OCI-LY7 (cell line): ENCODE data around the gene PCDHGA6.

ENCODE experiments used
- EZH2phosphoT487 ChIP-seq: fragments of 200-600 bp; sonication (generic); IDR thresholded peaks from 2 replicates; pipeline ENCODE4 v1.6.1; 2018; ENCODE audit warnings: low read depth, borderline replicate concordance, mild to moderate bottlenecking, mixed run types, antibody characterized with exemption, low read length, moderate library complexity, mixed read lengths
- TF ChIP-seq, protein P1 (sequence below): fragments of 200-600 bp; sonication (generic); conservative IDR thresholded peaks from 2 replicates; pipeline ENCODE4 v1.5.1; 2014; ENCODE audit warnings: mild to moderate bottlenecking, antibody characterized with exemption, low read length, moderate library complexity, mixed read lengths

DNA sequence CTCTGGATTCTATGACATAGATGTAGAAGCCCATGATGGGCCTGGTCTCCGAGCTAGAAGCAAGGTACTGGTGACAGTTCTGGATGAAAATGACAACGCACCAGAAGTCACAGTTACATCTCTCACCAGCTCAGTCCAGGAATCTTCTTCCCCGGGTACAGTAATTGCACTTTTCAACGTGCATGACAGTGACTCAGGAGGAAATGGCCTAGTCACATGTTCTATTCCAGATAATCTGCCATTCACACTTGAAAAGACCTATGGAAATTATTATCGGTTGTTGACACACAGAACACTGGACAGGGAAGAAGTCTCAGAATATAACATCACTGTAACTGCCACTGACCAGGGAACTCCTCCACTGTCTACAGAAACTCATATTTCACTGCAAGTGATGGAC is 17.6 kb upstream of the PCDHGA6 start:
- TF ChIP-seq, protein P1, sequence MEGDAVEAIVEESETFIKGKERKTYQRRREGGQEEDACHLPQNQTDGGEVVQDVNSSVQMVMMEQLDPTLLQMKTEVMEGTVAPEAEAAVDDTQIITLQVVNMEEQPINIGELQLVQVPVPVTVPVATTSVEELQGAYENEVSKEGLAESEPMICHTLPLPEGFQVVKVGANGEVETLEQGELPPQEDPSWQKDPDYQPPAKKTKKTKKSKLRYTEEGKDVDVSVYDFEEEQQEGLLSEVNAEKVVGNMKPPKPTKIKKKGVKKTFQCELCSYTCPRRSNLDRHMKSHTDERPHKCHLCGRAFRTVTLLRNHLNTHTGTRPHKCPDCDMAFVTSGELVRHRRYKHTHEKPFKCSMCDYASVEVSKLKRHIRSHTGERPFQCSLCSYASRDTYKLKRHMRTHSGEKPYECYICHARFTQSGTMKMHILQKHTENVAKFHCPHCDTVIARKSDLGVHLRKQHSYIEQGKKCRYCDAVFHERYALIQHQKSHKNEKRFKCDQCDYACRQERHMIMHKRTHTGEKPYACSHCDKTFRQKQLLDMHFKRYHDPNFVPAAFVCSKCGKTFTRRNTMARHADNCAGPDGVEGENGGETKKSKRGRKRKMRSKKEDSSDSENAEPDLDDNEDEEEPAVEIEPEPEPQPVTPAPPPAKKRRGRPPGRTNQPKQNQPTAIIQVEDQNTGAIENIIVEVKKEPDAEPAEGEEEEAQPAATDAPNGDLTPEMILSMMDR, result no peak
- no peak for TF ChIP-seq EZH2phosphoT487
